HEK293 (cell line): ENCODE measurements around the gene FGD5.

Experiments used
- CTCF ChIA-PET: fragments of 350-600 bp; formaldehyde crosslinking; extraction: SDS; loops from one replicate; lab custom pipeline; 2021; ENCODE audit warnings: antibody characterized with exemption; lab: Yijun Ruan, JAX
- POLR2A ChIA-PET: fragments of 300-600 bp; formaldehyde crosslinking; extraction: SDS; loops from one replicate; lab custom pipeline; 2020; ENCODE audit warnings: antibody characterized with exemption, inconsistent platforms; lab: Yijun Ruan, JAX
- H3K27ac ChIP-seq: fragments of 200-500 bp; sonication (Bioruptor generic); 2 replicates; pipeline ENCODE4 v1.5.1; 2014; ENCODE audit warnings: low read depth, low read length, control low read depth, inconsistent platforms; ENCODE audit errors: extremely low read depth
- H3K36me3 ChIP-seq, 2 experiments: fragments of 200-500 bp in 1 of 2; sonication (Bioruptor generic) in 1 of 2; 1 replicate in 1 of 2; 2 replicates in 1 of 2; pipeline ENCODE4 v1.5.1; 2014 to 2017; ENCODE audit warnings: inconsistent platforms in 2 of 2, low read length in 2 of 2; ENCODE audit not compliant: control insufficient read depth in 2 of 2, insufficient read depth in 1 of 2
- H3K4me1 ChIP-seq: fragments of 200-500 bp; sonication (Bioruptor generic); 2 replicates; pipeline ENCODE4 v1.5.1; 2014; ENCODE audit warnings: mild to moderate bottlenecking, low read length, inconsistent platforms; ENCODE audit not compliant: control insufficient read depth, insufficient read depth
- H3K4me3 ChIP-seq: 2 replicates; pipeline ENCODE4 v1.5.1; 2011; ENCODE audit warnings: low read depth, mild to moderate bottlenecking, control low read depth, low read length, moderate library complexity
- H3K9me3 ChIP-seq: fragments of 200-500 bp; sonication (Bioruptor generic); 2 replicates; pipeline ENCODE4 v1.5.1; 2014; ENCODE audit warnings: low read depth, low read length, inconsistent platforms; ENCODE audit not compliant: control insufficient read depth, insufficient read depth
- FEZF1 ChIP-seq: fragments of 450-650 bp; formaldehyde crosslinking; IDR thresholded peaks from 2 replicates; pipeline ENCODE4 v1.5.1; 2016; ENCODE audit warnings: missing biosample characterization, missing genetic modification characterization
- GLI4 ChIP-seq: fragments of 450-650 bp; formaldehyde crosslinking; IDR thresholded peaks from 2 replicates; pipeline ENCODE4 v1.5.1; 2016; ENCODE audit warnings: missing biosample characterization, missing genetic modification characterization
- HOXD13 ChIP-seq: sonication (generic); formaldehyde crosslinking; IDR thresholded peaks from 2 replicates; pipeline ENCODE4 v1.8.0; 2022; ENCODE audit warnings: missing genetic modification reagents, borderline replicate concordance
- KLF8 ChIP-seq: fragments of 450-650 bp; formaldehyde crosslinking; IDR thresholded peaks from 2 replicates; pipeline ENCODE4 v1.5.1; 2016; ENCODE audit warnings: missing biosample characterization, missing genetic modification characterization
- OSR2 ChIP-seq: fragments of 450-650 bp; formaldehyde crosslinking; IDR thresholded peaks from 2 replicates; pipeline ENCODE4 v1.5.1; 2016; ENCODE audit warnings: missing biosample characterization, missing genetic modification characterization
- SCRT2 ChIP-seq: fragments of 450-650 bp; formaldehyde crosslinking; IDR thresholded peaks from 2 replicates; pipeline ENCODE4 v1.5.1; 2016; ENCODE audit warnings: missing biosample characterization, missing genetic modification characterization
- ZBTB1 ChIP-seq: fragments of 450-650 bp; formaldehyde crosslinking; IDR thresholded peaks from 2 replicates; pipeline ENCODE4 v1.5.1; 2016; ENCODE audit warnings: missing biosample characterization, missing genetic modification characterization
- ZBTB10 ChIP-seq: fragments of 450-650 bp; formaldehyde crosslinking; IDR thresholded peaks from 2 replicates; pipeline ENCODE4 v1.5.1; 2016; ENCODE audit warnings: missing biosample characterization, missing genetic modification characterization
- ZBTB26 ChIP-seq: fragments of 450-650 bp; formaldehyde crosslinking; optimal IDR thresholded peaks from 2 replicates; pipeline ENCODE3; 2016; ENCODE audit warnings: missing biosample characterization, mild to moderate bottlenecking, missing genetic modification characterization
- ZEB2 ChIP-seq: fragments of 450-650 bp; formaldehyde crosslinking; IDR thresholded peaks from 2 replicates; pipeline ENCODE4 v1.5.1; 2016; ENCODE audit warnings: missing biosample characterization, missing genetic modification characterization
- ZNF10 ChIP-seq: fragments of 450-650 bp; formaldehyde crosslinking; IDR thresholded peaks from 2 replicates; pipeline ENCODE4 v1.5.1; 2017; ENCODE audit warnings: missing biosample characterization, missing genetic modification characterization
- ZNF121 ChIP-seq: fragments of 450-650 bp; formaldehyde crosslinking; IDR thresholded peaks from 2 replicates; pipeline ENCODE4 v1.5.1; 2016; ENCODE audit warnings: missing biosample characterization, missing genetic modification characterization
- ZNF175 ChIP-seq: fragments of 450-650 bp; formaldehyde crosslinking; IDR thresholded peaks from 2 replicates; pipeline ENCODE4 v1.5.1; 2016; ENCODE audit warnings: missing biosample characterization, missing genetic modification characterization
- ZNF223 ChIP-seq: fragments of 450-650 bp; formaldehyde crosslinking; IDR thresholded peaks from 2 replicates; pipeline ENCODE4 v1.5.1; 2016; ENCODE audit warnings: missing biosample characterization, missing genetic modification characterization
- ZNF248 ChIP-seq: fragments of 450-650 bp; formaldehyde crosslinking; IDR thresholded peaks from 2 replicates; pipeline ENCODE4 v1.5.1; 2017; ENCODE audit warnings: missing biosample characterization, missing genetic modification characterization
- ZNF311 ChIP-seq: fragments of 450-650 bp; formaldehyde crosslinking; IDR thresholded peaks from 2 replicates; pipeline ENCODE4 v1.5.1; 2017; ENCODE audit warnings: missing biosample characterization, missing genetic modification characterization, borderline replicate concordance
- ZNF354C ChIP-seq: fragments of 450-650 bp; formaldehyde crosslinking; IDR thresholded peaks from 2 replicates; pipeline ENCODE4 v1.5.1; 2016; ENCODE audit warnings: missing biosample characterization, missing genetic modification characterization, low read depth, borderline replicate concordance
- ZNF433 ChIP-seq: fragments of 450-650 bp; formaldehyde crosslinking; IDR thresholded peaks from 2 replicates; pipeline ENCODE4 v1.5.1; 2016; ENCODE audit warnings: missing biosample characterization, missing genetic modification characterization, low read depth
- ZNF558 ChIP-seq: fragments of 450-650 bp; formaldehyde crosslinking; IDR thresholded peaks from 2 replicates; pipeline ENCODE4 v1.5.1; 2016; ENCODE audit warnings: missing biosample characterization, missing genetic modification characterization
- ZNF580 ChIP-seq: fragments of 450-650 bp; formaldehyde crosslinking; IDR thresholded peaks from 2 replicates; pipeline ENCODE4 v1.5.1; 2016; ENCODE audit warnings: missing biosample characterization, missing genetic modification characterization
- ZNF645 ChIP-seq: fragments of 450-650 bp; formaldehyde crosslinking; IDR thresholded peaks from 2 replicates; pipeline ENCODE4; 2016; ENCODE audit warnings: missing biosample characterization, missing genetic modification characterization
- ZNF664 ChIP-seq: fragments of 450-650 bp; formaldehyde crosslinking; IDR thresholded peaks from 2 replicates; pipeline ENCODE4 v1.5.1; 2016; ENCODE audit warnings: missing biosample characterization, missing genetic modification characterization
- ZNF670 ChIP-seq: fragments of 450-650 bp; formaldehyde crosslinking; IDR thresholded peaks from 2 replicates; pipeline ENCODE4 v1.5.1; 2016; ENCODE audit warnings: missing biosample characterization, missing genetic modification characterization, low read depth
- ZNF707 ChIP-seq: fragments of 450-650 bp; formaldehyde crosslinking; IDR thresholded peaks from 2 replicates; pipeline ENCODE4 v1.5.1; 2016; ENCODE audit warnings: missing biosample characterization, missing genetic modification characterization
- ZNF768 ChIP-seq: fragments of 450-650 bp; formaldehyde crosslinking; IDR thresholded peaks from 2 replicates; pipeline ENCODE4 v1.5.1; 2018; ENCODE audit warnings: missing biosample characterization, mild to moderate bottlenecking, missing genetic modification characterization
- ZNF785 ChIP-seq: fragments of 450-650 bp; formaldehyde crosslinking; IDR thresholded peaks from 2 replicates; pipeline ENCODE4 v1.5.1; 2016; ENCODE audit warnings: missing biosample characterization, missing genetic modification characterization

Gene FGD5

GRCh38 chr3:14879211-14879874 lies 60.6 kb downstream of the FGD5 start (continued):
- TF ChIP-seq ZBTB26 (tag by site-specific recombination) (no peak), ZNF645 (tag by site-specific recombination) (no peak)

GRCh38 chr3:14880447-14881106 lies 61.8 kb downstream of the FGD5 start:
- H3K4me1 ChIP-seq: no peaks in the 10 kb centered on the region
- H3K27ac ChIP-seq: no peak overlapping the region
- TF ChIP-seq ZNF311 (tag by site-specific recombination): no peak
- TF ChIP-seq SCRT2: peak; percentile 61
- TF ChIP-seq HOXD13 (CRISPR knock-in tag): no peak
- peak; percentile 81 for TF ChIP-seq ZNF10 (tag by site-specific recombination)
- peak; percentile 56; the same call in 1 of the 2 replicates for TF ChIP-seq OSR2 (tag by site-specific recombination)
- no peak overlapping the region for H3K4me3 ChIP-seq
- no peaks in the 10 kb centered on the region for H3K36me3 ChIP-seq
- ChIA-PET CTCF (interaction anchor here (0.6 kb wide), 1 partner anchor 9 kb away, joined by 4 read pairs; no protein-coding TSS in a partner anchor), POLR2A (no interaction called here)
- no peaks in the 10 kb centered on the region for H3K9me3 ChIP-seq

GRCh38 chr3:14883226-14883625 lies 64.5 kb downstream of the FGD5 start:
- H3K4me1 ChIP-seq: no peaks in the 10 kb centered on the region
- no peak overlapping the region for H3K4me3 ChIP-seq
- no peak for TF ChIP-seq ZNF354C
- no peak for TF ChIP-seq ZNF707
- no peak for TF ChIP-seq ZEB2 (tag by site-specific recombination)
- no peak for TF ChIP-seq ZNF223
- no peak for TF ChIP-seq ZNF121
- TF ChIP-seq ZNF580: no peak
- no peak for TF ChIP-seq ZNF175 (tag by site-specific recombination)
- no peak for TF ChIP-seq ZNF768 (tag by site-specific recombination)
- no peak for TF ChIP-seq ZNF248
- no peak for TF ChIP-seq ZBTB10
- no peak for TF ChIP-seq ZNF664 (tag by site-specific recombination)
- no peak for TF ChIP-seq ZNF670
- no peak for TF ChIP-seq ZNF785 (tag by site-specific recombination)
- no peak for TF ChIP-seq ZBTB1 (tag by site-specific recombination)
- TF ChIP-seq FEZF1 (tag by site-specific recombination): no peak
- TF ChIP-seq ZNF433: no peak
- no peak for TF ChIP-seq KLF8 (tag by site-specific recombination)
- no peak for TF ChIP-seq ZNF558 (tag by site-specific recombination)
- TF ChIP-seq GLI4 (tag by site-specific recombination): no peak
- POLR2A ChIA-PET: no interaction called here
- H3K27ac ChIP-seq: no peak overlapping the region
- H3K36me3 ChIP-seq: no peaks in the 10 kb centered on the region
- CTCF ChIA-PET: interaction anchor here (0.7 to 1.4 kb wide), 3 partner anchors 38 to 906 kb away, joined by 3 to 5 read pairs (median 4); no protein-coding TSS in a partner anchor
- H3K9me3 ChIP-seq: no peaks in the 10 kb centered on the region
